Left ventricle myocardium superior (tissue), 1 donor: Measurements from ENCODE around the gene IKBKE. TPM values are rescaled to one million over a fixed set of nuclear protein-coding genes. Genes with fewer than 3 reads are reported as not detected.
"Not testable (repeated sequence)": the region's sequence is repeated elsewhere in the genome, so short reads cannot be mapped to it uniquely, and the experiment has no call there.

Source experiments
- ATAC-seq: fragments of 200-7000 bp; cut with Tn5 transposase; one replicate; pipeline ENCODE4 v1.9.1; 2020; ENCODE audit warnings: mild to moderate bottlenecking, moderate library complexity
- DNase-seq: peaks from one replicate; pipeline ENCODE4 v3.0.0-alpha.2; 2020
- intact Hi-C: fragments of 100-400 bp; cut with micrococcal nuclease; formaldehyde crosslinking; loops from one replicate; pipeline ENCODE4 v1.11.0; 2022
- total RNA-seq: library from RNA; stranded (reverse); fragmentation: NEBNext Ultra II Directional; extraction: Animal tissue kit (Norgen Biotek cat#: 25700); gene quantifications from one replicate; pipeline ENCODE4 v1.2.1, GENCODE V29; 2021
- donor health status: DM: no; HTN: yes; CAD: no; lungs with severe emphysema.

IKBKE gene
- total RNA-seq, 1 donor from 2014 or later: 0.64 TPM

- peak; percentile 46 for ATAC-seq
- intact Hi-C loops: no loop called here
- DNase-seq: no peak
These were observed 577 bp downstream of the IKBKE start for GRCh38 chr1:206470692-206471414.

GRCh38 chr1:206471415-206471801 lies 1.1 kb downstream of the IKBKE start:
- no peak for ATAC-seq
- intact Hi-C loops: no loop called here
- no peak for DNase-seq

GRCh38 chr1:206472024-206472423 lies 1.7 kb downstream of the IKBKE start:
- ATAC-seq (no peak), DNase-seq (no peak)
- intact Hi-C loops: no loop called here

- intact Hi-C loops: no loop called here
- DNase-seq: no peak
- peak; percentile 27 for ATAC-seq
These were observed 2.2 kb downstream of the IKBKE start for GRCh38 chr1:206472454-206472853.

GRCh38 chr1:206472886-206473285 lies 2.6 kb downstream of the IKBKE start:
- DNase-seq (no peak), ATAC-seq (no peak)
- intact Hi-C loops: no loop called here

DNA sequence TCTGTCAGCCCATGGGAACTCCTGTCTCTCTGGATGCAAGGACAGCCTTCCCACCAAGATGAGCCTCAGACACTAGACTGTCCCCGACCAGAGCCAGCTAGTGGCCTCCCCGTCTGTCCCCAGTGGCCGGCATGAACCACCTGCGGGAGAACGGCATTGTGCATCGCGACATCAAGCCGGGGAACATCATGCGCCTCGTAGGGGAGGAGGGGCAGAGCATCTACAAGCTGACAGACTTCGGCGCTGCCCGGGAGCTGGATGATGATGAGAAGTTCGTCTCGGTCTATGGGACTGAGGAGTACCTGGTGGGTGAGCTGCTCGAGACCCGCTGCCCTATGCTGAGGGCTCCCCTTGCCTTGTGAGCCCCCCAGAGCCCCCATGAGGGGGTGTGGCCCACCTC lies 5.8 kb downstream of the IKBKE start:
- no peak for DNase-seq
- ATAC-seq: no peak
- intact Hi-C loops: no loop called here

DNA sequence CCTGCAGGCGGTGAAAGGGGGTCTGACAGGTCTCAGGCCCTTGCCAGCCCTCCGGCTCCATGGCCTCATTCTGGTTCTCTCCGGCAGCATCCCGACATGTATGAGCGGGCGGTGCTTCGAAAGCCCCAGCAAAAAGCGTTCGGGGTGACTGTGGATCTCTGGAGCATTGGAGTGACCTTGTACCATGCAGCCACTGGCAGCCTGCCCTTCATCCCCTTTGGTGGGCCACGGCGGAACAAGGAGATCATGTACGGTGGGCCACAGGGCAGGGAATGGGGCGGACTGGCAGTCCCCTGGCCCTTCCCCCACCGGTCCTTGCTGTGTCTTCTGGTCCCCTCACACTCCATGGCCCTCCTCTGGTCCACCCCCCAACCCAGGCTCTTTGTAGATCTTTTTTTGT lies 6.3 kb downstream of the IKBKE start:
- DNase-seq (no peak), ATAC-seq (no peak)
- intact Hi-C loops: no loop called here

- no peak for ATAC-seq
- intact Hi-C loops: no loop called here
- no peak for DNase-seq
These were observed 6.8 kb downstream of the IKBKE start for GRCh38 chr1:206477110-206477509.

- DNase-seq (no peak), ATAC-seq (no peak)
- intact Hi-C loops: no loop called here
These were observed 7.5 kb downstream of the IKBKE start for GRCh38 chr1:206477581-206478380.

DNA sequence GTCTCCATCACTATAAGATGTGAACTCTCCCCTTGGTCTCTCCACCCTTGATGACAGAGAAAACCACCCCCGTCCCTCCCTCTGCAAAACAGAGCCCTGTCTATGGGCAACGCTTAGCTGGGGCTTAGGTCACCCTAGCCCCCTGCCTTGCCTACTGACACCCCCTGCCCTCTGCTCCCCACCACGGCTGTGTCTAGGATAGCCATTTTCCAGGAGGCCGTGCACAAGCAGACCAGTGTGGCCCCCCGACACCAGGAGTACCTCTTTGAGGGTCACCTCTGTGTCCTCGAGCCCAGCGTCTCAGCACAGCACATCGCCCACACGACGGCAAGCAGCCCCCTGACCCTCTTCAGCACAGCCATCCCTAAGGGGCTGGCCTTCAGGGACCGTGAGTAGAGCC lies 8.5 kb downstream of the IKBKE start:
- no peak for ATAC-seq
- no peak for DNase-seq
- intact Hi-C loops: no loop called here

GRCh38 chr1:206479183-206480125 lies 9.2 kb downstream of the IKBKE start:
- intact Hi-C loops: no loop called here
- DNase-seq (peak; percentile 76), ATAC-seq (peak; percentile 73)

GRCh38 chr1:206480211-206480610 lies 9.9 kb downstream of the IKBKE start:
- intact Hi-C loops: no loop called here
- ATAC-seq (no peak), DNase-seq (no peak)

DNA sequence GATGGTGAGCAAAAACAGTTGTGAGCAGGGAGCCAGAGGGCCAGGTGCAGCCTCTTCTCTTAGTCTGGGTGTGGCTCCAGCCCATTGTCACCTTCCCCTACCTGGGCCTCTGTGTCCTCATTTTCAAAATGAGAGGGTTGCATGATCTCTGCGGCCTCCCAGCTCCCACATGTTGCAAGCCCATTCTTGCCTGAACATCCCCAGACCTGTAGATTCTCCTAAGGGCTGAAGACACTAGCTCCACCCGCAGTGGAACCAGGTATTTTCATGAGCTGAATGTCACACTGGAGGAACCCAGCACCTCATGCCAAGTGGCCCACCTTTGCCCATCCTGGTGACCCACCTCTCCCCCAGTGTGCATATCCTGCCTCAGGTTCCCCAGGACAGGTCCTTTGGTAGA lies 12.3 kb downstream of the IKBKE start:
- intact Hi-C loops: no loop called here
- ATAC-seq (no peak), DNase-seq (peak; percentile 2)

- DNase-seq, ATAC-seq, intact Hi-C loops: not testable (repeated sequence)
These were observed 13.6 kb downstream of the IKBKE start for GRCh38 chr1:206483864-206484263.

GRCh38 chr1:206484901-206485300 lies 14.6 kb downstream of the IKBKE start:
- intact Hi-C loops: no loop called here
- no peak for ATAC-seq
- DNase-seq: no peak

GRCh38 chr1:206486995-206487788 lies 16.9 kb downstream of the IKBKE start:
- DNase-seq (no peak), ATAC-seq (peak; percentile 69)
- intact Hi-C loops: no loop called here

- intact Hi-C loops: no loop called here
- DNase-seq (no peak), ATAC-seq (no peak)
These were observed 17.7 kb downstream of the IKBKE start for GRCh38 chr1:206487970-206488369.

- ATAC-seq: no peak
- no peak for DNase-seq
- intact Hi-C loops: no loop called here
These were observed 18.2 kb downstream of the IKBKE start for GRCh38 chr1:206488466-206488865.
